Measurements from ENCODE around the gene SLC25A26. TPM values are rescaled to one million over a fixed set of nuclear protein-coding genes. Genes with fewer than 3 reads are reported as not detected.

The SLC25A26 gene
- total and polyA plus RNA-seq, 7 donors: 21.0 to 43.6 (median 31.9) TPM

- Histone ChIP-seq H3K9me3 (no peaks in the 10 kb centered on the region), H3K4me1 (peaks cover 14% of the 10 kb centered on the region), H3K27me3 (ENCODE audit: insufficient read depth in 3 of 3, low read length in 2 of 3) (no peaks in the 10 kb centered on the region), H3K27ac (no peak overlapping the region), H3K36me3 (ENCODE audit: insufficient read depth in 1 of 2, low read depth in 1 of 2) (peaks cover 0 to 15% of the 10 kb centered on the region in 2 donors), H3K4me3 (no peak overlapping the region)
- WGBS, 3 donors: 72 to 86% (median 77%) methylated on average over 7 of the region's 7 CpGs
- ATAC-seq: no peak
- no peak for DNase-seq
- no peak for TF ChIP-seq CTCF (IDR thresholded peaks at IDR 0.05)
- intact Hi-C loops (cut with DNase I): loop anchor here (5.0 kb wide), 3 partner anchors 44 to 114 kb away; no protein-coding TSS in a partner anchor
Observed at GRCh38 chr3:66371432-66371831, 150.6 kb downstream of the SLC25A26 start.

GRCh38 chr3:66372681-66373350 lies 152.0 kb downstream of the SLC25A26 start:
- no peaks in the 10 kb centered on the region for H3K9me3 ChIP-seq
- peaks cover 0 to 24% of the 10 kb centered on the region in 2 donors for H3K36me3 ChIP-seq (ENCODE audit: insufficient read depth in 1 of 2, low read depth in 1 of 2)
- intact Hi-C loops (cut with DNase I): loop anchor here (2.0 to 5.0 kb wide), 4 partner anchors 46 to 116 kb away; no protein-coding TSS in a partner anchor
- H3K27ac ChIP-seq: no peak overlapping the region
- WGBS, 3 donors: 64 to 73% (median 69%) methylated on average over 18 of the region's 18 CpGs
- peak; percentile 62 to 77 (median 69) for ATAC-seq
- peaks cover 18% of the 10 kb centered on the region for H3K4me1 ChIP-seq
- no peaks in the 10 kb centered on the region for H3K27me3 ChIP-seq (ENCODE audit: insufficient read depth in 3 of 3, low read length in 2 of 3)
- DNase-seq: no peak
- peak; percentile 31 for TF ChIP-seq CTCF (IDR thresholded peaks at IDR 0.05)
- H3K4me3 ChIP-seq: no peak overlapping the region

- peak; percentile 11 to 71 (median 62) for ATAC-seq
- Histone ChIP-seq H3K36me3 (ENCODE audit: insufficient read depth in 1 of 2, low read depth in 1 of 2) (peaks cover 5 to 55% of the 10 kb centered on the region in 2 donors), H3K27me3 (ENCODE audit: insufficient read depth in 3 of 3, low read length in 2 of 3) (no peaks in the 10 kb centered on the region), H3K4me1 (peaks cover 10% of the 10 kb centered on the region), H3K27ac (no peak overlapping the region), H3K4me3 (no peak overlapping the region), H3K9me3 (no peaks in the 10 kb centered on the region)
- TF ChIP-seq CTCF (IDR thresholded peaks at IDR 0.05): no peak
- DNase-seq: no peak
- intact Hi-C loops (cut with DNase I): no loop called here
- WGBS, 3 donors: 38 to 76% (median 54%) methylated on average over 2 of the region's 2 CpGs
Observed at GRCh38 chr3:66376568-66376967, 155.8 kb downstream of the SLC25A26 start.

- Histone ChIP-seq H3K9me3 (no peaks in the 10 kb centered on the region), H3K36me3 (ENCODE audit: insufficient read depth in 1 of 2, low read depth in 1 of 2) (peaks cover 8 to 68% of the 10 kb centered on the region in 2 donors), H3K27ac (no peak overlapping the region), H3K27me3 (ENCODE audit: insufficient read depth in 3 of 3, low read length in 2 of 3) (no peaks in the 10 kb centered on the region), H3K4me3 (no peak overlapping the region), H3K4me1 (peaks cover 15% of the 10 kb centered on the region)
- DNase-seq (no peak), ATAC-seq (no peak)
- TF ChIP-seq CTCF (IDR thresholded peaks at IDR 0.05): no peak
- WGBS, 3 donors: 80 to 87% (median 83%) methylated on average over 5 of the region's 5 CpGs
- intact Hi-C loops (cut with DNase I): no loop called here
Observed at GRCh38 chr3:66377800-66378199, 157.0 kb downstream of the SLC25A26 start.
